Measurements from ENCODE around the gene CCDC181. TPM values are rescaled to one million over a fixed set of nuclear protein-coding genes. Genes with fewer than 3 reads are reported as not detected.
A peak's percentile ranks its signal among the peaks of the same experiment; 100 is the strongest.

Gene CCDC181
- polyA plus RNA-seq, 1 experiment: 0.09 TPM

DNA sequence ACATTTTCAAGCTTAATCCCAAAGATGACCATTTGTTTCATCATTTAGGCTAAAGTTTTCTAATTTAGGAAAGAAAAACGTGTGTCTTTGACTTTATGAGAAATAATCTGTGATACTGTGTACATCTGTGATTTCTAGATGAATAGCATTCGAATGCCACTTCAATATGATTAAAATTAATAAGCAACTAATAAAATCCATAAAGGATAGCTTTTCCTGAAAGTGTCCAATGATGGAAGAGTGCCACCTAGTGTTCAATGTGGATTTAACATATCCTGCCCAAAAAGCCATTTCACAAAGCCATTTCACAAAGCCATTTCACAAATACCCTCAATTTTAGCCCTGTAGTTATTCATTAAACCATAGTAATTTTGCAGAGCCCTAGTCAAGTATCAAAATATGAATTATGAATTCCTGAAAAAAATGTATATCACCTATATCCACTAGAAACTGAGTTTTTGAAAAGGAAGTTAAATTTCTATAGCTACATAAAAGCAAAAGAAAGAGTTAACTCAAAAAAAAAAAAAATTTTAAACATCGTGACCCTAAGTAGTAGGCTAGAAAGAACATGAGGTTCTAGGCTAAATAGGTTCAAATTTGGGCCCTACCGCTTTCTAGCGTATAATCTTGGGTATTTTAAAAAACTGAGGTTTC, 78.8 kb downstream of the CCDC181 start:
- H3K9me3 ChIP-seq (ENCODE audit: control insufficient read depth, insufficient read depth, low read length): no peaks in the 10 kb centered on the region
- no peak overlapping the region for H3K27ac ChIP-seq (ENCODE audit: low read depth, low read length)
- peak; percentile 27 for DNase-seq (ENCODE audit: low read depth, low spot score)
- TF ChIP-seq, protein P1, sequence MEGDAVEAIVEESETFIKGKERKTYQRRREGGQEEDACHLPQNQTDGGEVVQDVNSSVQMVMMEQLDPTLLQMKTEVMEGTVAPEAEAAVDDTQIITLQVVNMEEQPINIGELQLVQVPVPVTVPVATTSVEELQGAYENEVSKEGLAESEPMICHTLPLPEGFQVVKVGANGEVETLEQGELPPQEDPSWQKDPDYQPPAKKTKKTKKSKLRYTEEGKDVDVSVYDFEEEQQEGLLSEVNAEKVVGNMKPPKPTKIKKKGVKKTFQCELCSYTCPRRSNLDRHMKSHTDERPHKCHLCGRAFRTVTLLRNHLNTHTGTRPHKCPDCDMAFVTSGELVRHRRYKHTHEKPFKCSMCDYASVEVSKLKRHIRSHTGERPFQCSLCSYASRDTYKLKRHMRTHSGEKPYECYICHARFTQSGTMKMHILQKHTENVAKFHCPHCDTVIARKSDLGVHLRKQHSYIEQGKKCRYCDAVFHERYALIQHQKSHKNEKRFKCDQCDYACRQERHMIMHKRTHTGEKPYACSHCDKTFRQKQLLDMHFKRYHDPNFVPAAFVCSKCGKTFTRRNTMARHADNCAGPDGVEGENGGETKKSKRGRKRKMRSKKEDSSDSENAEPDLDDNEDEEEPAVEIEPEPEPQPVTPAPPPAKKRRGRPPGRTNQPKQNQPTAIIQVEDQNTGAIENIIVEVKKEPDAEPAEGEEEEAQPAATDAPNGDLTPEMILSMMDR (IDR thresholded peaks at IDR 0.05; ENCODE audit: low read depth, low read length): peak; percentile 73
- H3K27me3 ChIP-seq (ENCODE audit: control insufficient read depth, insufficient read depth, low read length): no peaks in the 10 kb centered on the region
- H3K4me3 ChIP-seq (ENCODE audit: low read depth, low read length): no peak overlapping the region
- CTCF ChIA-PET: interaction anchor here (0.6 to 6.6 kb wide), 86 partner anchors 10 to 1006 kb away, joined by 3 to 111 read pairs (median 4); partner anchors contain the start of genes ATP1B1, BLZF1, CCDC181 and NME7
- POLR2A ChIA-PET: interaction anchor here (0.6 kb wide), 2 partner anchors 20 to 241 kb away, joined by 3 to 4 read pairs; no protein-coding TSS in a partner anchor

DNA sequence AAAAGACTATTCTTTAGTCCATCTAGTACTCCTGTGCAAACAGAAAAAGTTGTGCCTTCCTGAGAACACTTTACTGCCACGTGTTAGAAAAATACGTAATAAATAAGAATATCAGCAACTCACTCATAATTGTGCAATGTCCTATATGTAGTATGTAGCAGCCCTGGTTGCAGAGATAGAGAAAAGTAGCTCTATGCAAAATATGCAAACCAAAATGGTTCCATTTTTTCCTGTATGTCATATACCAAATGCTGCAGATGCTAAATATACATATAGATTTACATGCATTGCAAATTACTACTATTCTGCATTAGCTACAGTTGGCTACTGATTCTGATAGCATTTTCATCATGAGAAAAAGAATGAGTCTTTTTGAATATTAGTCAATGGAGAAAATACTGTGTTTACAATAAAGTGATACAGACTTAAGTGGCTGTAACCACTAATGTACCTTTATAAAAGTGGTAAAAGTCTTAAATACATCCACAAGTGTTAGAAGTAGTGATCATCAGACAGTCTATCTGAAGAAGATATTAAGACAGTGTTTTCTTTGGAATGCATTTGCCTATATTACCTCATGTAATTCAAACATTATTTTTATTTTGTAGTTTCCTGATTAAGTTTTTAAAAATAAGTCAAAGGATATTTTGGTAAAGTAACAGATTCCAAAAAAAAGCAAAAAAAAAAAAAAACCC, 79.4 kb downstream of the CCDC181 start:
- Histone ChIP-seq H3K4me3 (ENCODE audit: low read depth, low read length) (no peak overlapping the region), H3K27me3 (ENCODE audit: control insufficient read depth, insufficient read depth, low read length) (no peaks in the 10 kb centered on the region), H3K9me3 (ENCODE audit: control insufficient read depth, insufficient read depth, low read length) (no peaks in the 10 kb centered on the region), H3K27ac (ENCODE audit: low read depth, low read length) (no peak overlapping the region)
- DNase-seq (ENCODE audit: low read depth, low spot score): no peak
- TF ChIP-seq, protein P1 (IDR thresholded peaks at IDR 0.05; ENCODE audit: low read depth, low read length): no peak
- CTCF ChIA-PET: interaction anchor here (0.6 to 6.6 kb wide), 73 partner anchors 9 to 1005 kb away, joined by 3 to 111 read pairs (median 4); partner anchors contain the start of genes BLZF1, CCDC181, NME7 and SLC19A2
- POLR2A ChIA-PET: interaction anchor here (0.6 kb wide), 2 partner anchors 19 to 240 kb away, joined by 3 to 4 read pairs; no protein-coding TSS in a partner anchor

DNA sequence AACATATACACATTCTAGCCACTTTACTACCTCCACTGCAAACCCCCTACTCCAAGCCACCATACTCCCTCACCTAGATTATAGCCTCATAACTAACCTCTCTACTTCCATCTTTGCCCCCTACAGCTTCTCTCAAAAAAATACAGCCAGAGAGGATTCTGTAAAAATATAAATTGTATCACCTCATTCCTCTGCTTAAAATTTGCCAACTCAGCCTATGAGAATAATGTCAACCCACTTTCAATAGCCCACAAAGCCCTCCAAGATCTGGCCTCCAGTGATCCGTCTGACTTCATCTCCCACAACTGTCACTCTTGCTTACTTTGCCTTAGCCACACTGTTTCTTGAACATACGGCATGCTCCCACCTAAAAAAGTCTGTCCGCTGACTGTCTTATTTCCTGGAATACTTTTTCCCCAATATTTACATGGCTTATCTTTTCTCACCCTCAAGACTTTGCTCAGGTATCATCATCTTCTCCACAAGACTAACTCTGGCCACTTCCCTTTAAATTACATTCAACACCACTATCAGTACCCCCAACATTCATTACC, 81.2 kb downstream of the CCDC181 start:
- CTCF ChIA-PET: interaction anchor here (1.3 to 6.6 kb wide), 2 partner anchors 741 to 1003 kb away, joined by 7 to 111 read pairs; no protein-coding TSS in a partner anchor
- no peak overlapping the region for H3K27ac ChIP-seq (ENCODE audit: low read depth, low read length)
- H3K4me3 ChIP-seq (ENCODE audit: low read depth, low read length): no peak overlapping the region
- no peaks in the 10 kb centered on the region; the same call in 1 of the 2 replicates for H3K9me3 ChIP-seq (ENCODE audit: control insufficient read depth, insufficient read depth, low read length)
- POLR2A ChIA-PET: no interaction called here
- H3K27me3 ChIP-seq (ENCODE audit: control insufficient read depth, insufficient read depth, low read length): no peaks in the 10 kb centered on the region
- DNase-seq (ENCODE audit: low read depth, low spot score): no peak
- TF ChIP-seq, protein P1 (IDR thresholded peaks at IDR 0.05; ENCODE audit: low read depth, low read length): no peak

DNA sequence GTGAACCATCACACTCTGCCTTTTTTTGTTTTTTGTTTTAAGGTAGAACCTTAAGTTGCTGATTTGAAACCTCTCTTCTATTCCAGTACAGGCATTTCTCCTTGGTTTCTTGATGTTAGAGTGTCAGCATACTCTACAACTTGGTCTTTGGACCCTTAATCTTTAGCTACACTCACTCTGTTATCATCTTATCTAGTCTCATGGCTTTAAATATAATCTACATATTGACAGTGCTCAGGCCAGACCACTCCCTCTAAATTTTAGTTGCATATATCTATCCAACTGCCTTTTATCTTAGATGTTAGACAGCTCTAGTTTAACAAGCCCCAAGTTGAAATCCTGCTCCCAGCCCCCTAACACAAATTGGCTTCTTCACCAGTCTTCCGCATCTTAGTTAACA, 81.8 kb downstream of the CCDC181 start:
- no peak overlapping the region for H3K4me3 ChIP-seq (ENCODE audit: low read depth, low read length)
- CTCF ChIA-PET: no interaction called here
- TF ChIP-seq, protein P1 (IDR thresholded peaks at IDR 0.05; ENCODE audit: low read depth, low read length): no peak
- DNase-seq (ENCODE audit: low read depth, low spot score): no peak
- no peak overlapping the region for H3K27ac ChIP-seq (ENCODE audit: low read depth, low read length)
- no peaks in the 10 kb centered on the region for H3K27me3 ChIP-seq (ENCODE audit: control insufficient read depth, insufficient read depth, low read length)
- no peaks in the 10 kb centered on the region; the same call in 1 of the 2 replicates for H3K9me3 ChIP-seq (ENCODE audit: control insufficient read depth, insufficient read depth, low read length)
- POLR2A ChIA-PET: no interaction called here

Small RNAs within 50 kb of the gene (small RNA-seq; reads per million reads assigned to genes)
- gene AL021068.2 (ENCODE audit: insufficient read length, low read depth): not detected

Other genes with a start within 250 kb of the CCDC181 start
- 19.7 and 27.3 TPM in 2 replicates for gene NME7, start 59.7 kb downstream of the CCDC181 start, polyA plus RNA-seq (2011; rRNA removed)
- 16.2 and 23.0 TPM in 2 replicates for gene BLZF1, start 59.3 kb downstream of the CCDC181 start, polyA plus RNA-seq (2011; rRNA removed)
- 4.8 and 6.0 TPM in 2 replicates for gene SLC19A2, start 58.5 kb upstream of the CCDC181 start, polyA plus RNA-seq (2011; rRNA removed)
- not detected in 2 replicates for gene F5, start 159.0 kb upstream of the CCDC181 start, polyA plus RNA-seq (2011; rRNA removed)
- gene SELP, start 202.7 kb upstream of the CCDC181 start, polyA plus RNA-seq (2011; rRNA removed): not detected in 2 replicates

Measured in AG04450 (cell line).